ENCODE measurements around the gene ERBB3.

- no peak for TF ChIP-seq EZH2 (IDR thresholded peaks at IDR 0.05; ENCODE audit: borderline replicate concordance, low read length)
- TF ChIP-seq CTCF (conservative IDR thresholded peaks at IDR 0.05 in 1 of 2, IDR thresholded peaks at IDR 0.05 in 1 of 2; ENCODE audit: extremely low read depth in 1 of 2, insufficient read depth in 1 of 2, low read depth in 1 of 2, low read length in 2 of 2): no peak
These were observed 1.5 kb upstream of the ERBB3 start for GRCh38 chr12:56078427-56078826.
